ENCODE measurements around the gene RUVBL2. TPM values are rescaled to one million over a fixed set of nuclear protein-coding genes. Genes with fewer than 3 reads are reported as not detected.

Gene RUVBL2
- total and polyA plus RNA-seq, 8 donors, result 17.0 to 44.9 (median 32.6) TPM

- no peaks in the 10 kb centered on the region for H3K9me3 ChIP-seq
- peak; percentile 8 to 39 (median 22) for ATAC-seq
- TF ChIP-seq CTCF (IDR thresholded peaks at IDR 0.05), result no peak
- intact Hi-C loops (cut with DNase I), result loop anchor here in 2 of 3 donors (10.0 kb wide), 2 partner anchors 89 to 169 kb away; partner anchors contain the start of gene PPP1R15A (in 1 of the 2)
- peak; percentile 63 to 88 (median 80) for DNase-seq
- no peaks in the 10 kb centered on the region for H3K27me3 ChIP-seq
- H3K4me1 ChIP-seq, result peaks cover 14 to 17% (median 15%) of the 10 kb centered on the region in 3 donors
- H3K27ac ChIP-seq, result peak overlapping the region; percentile 44 to 93 (median 88)
- H3K4me3 ChIP-seq, result peak overlapping the region in 2 of 4 donors; percentile 16 to 84
- WGBS, 2 donors, result 13 to 19% methylated on average over 24 to 28 of the region's 28 CpGs
- no peaks in the 10 kb centered on the region for H3K36me3 ChIP-seq
- FAIRE-seq, result no peak
Observed at GRCh38 chr19:48963371-48964204, 30.1 kb upstream of the RUVBL2 start.

GRCh38 chr19:48964205-48965039, 29.3 kb upstream of the RUVBL2 start:
- FAIRE-seq (no peak), DNase-seq (peak in 2 of 6 donors; percentile 26 to 58), ATAC-seq (peak in 1 of 4 donors; percentile 4)
- TF ChIP-seq CTCF (IDR thresholded peaks at IDR 0.05), result no peak
- peak overlapping the region; percentile 42 to 84 (median 64) for H3K4me3 ChIP-seq
- H3K9me3 ChIP-seq, result no peaks in the 10 kb centered on the region
- no peaks in the 10 kb centered on the region for H3K27me3 ChIP-seq
- peak overlapping the region; percentile 44 to 93 (median 88) for H3K27ac ChIP-seq
- H3K4me1 ChIP-seq, result peaks cover 14 to 17% (median 15%) of the 10 kb centered on the region in 3 donors
- intact Hi-C loops (cut with DNase I), result loop anchor here in 2 of 3 donors (5.0 to 10.0 kb wide), 3 partner anchors 90 to 170 kb away; partner anchors contain the start of gene PPP1R15A (in 1 of the 2)
- no peaks in the 10 kb centered on the region for H3K36me3 ChIP-seq
- WGBS, 2 donors, result 36 to 38% methylated on average over 19 of the region's 19 CpGs

GRCh38 chr19:48965040-48965805, 28.5 kb upstream of the RUVBL2 start, which contains the start of gene FTL:
Gene FTL (plus strand): TSS chr19:48965309. CDS start chr19:48965508, 199 bp downstream.
- no peaks in the 10 kb centered on the region for H3K27me3 ChIP-seq
- peak; percentile 94 to 99 (median 96) for DNase-seq
- peak within 1 kb of the TSS; percentile 42 to 84 (median 64) for H3K4me3 ChIP-seq
- no peak for TF ChIP-seq CTCF (IDR thresholded peaks at IDR 0.05)
- peak; percentile 86 to 89 (median 88) for ATAC-seq
- H3K4me1 ChIP-seq, result peaks cover 14 to 17% (median 15%) of the 10 kb centered on the region in 3 donors
- H3K9me3 ChIP-seq, result no peaks in the 10 kb centered on the region
- peak within 1 kb of the TSS; percentile 77 to 93 (median 88) for H3K27ac ChIP-seq
- 0% methylated on average over 47 to 52 of the region's 52 CpGs for WGBS, 2 donors
- FAIRE-seq, result no peak
- intact Hi-C loops (cut with DNase I), result loop anchor here in 2 of 3 donors (5.0 to 10.0 kb wide), 3 partner anchors 90 to 170 kb away; partner anchors contain the start of gene PPP1R15A (in 1 of the 2)
- H3K36me3 ChIP-seq, result no peaks in the 10 kb centered on the region

GRCh38 chr19:48965806-48966540, 27.7 kb upstream of the RUVBL2 start:
- WGBS, 2 donors, result 10 to 11% methylated on average over 36 of the region's 36 CpGs
- peaks cover 14 to 17% (median 15%) of the 10 kb centered on the region in 3 donors for H3K4me1 ChIP-seq

More at GRCh38 chr19:48965806-48966540, 27.7 kb upstream of the RUVBL2 start:
- Histone ChIP-seq H3K27ac (peak overlapping the region; percentile 77 to 93 (median 88)), H3K4me3 (peak overlapping the region; percentile 42 to 84 (median 64)), H3K36me3 (no peaks in the 10 kb centered on the region), H3K27me3 (no peaks in the 10 kb centered on the region), H3K9me3 (no peaks in the 10 kb centered on the region)
- ATAC-seq, result peak; percentile 70 to 75 (median 70)
- no peak for TF ChIP-seq CTCF (IDR thresholded peaks at IDR 0.05)
- peak; percentile 80 to 94 (median 86) for DNase-seq
- FAIRE-seq, result no peak
- intact Hi-C loops (cut with DNase I), result loop anchor here in 2 of 3 donors (5.0 to 10.0 kb wide), 3 partner anchors 91 to 171 kb away; partner anchors contain the start of gene PPP1R15A (in 1 of the 2)
